Neural progenitor cell (in vitro differentiated cells): ENCODE results near the gene STRADA. TPM values are rescaled to one million over a fixed set of nuclear protein-coding genes. Genes with fewer than 3 reads are reported as not detected.

Experiments used
- DNase-seq: peaks from one replicate; pipeline ENCODE4 v3.0.0-alpha.2; 2016; ENCODE audit warnings: low spot score
- H2AFZ ChIP-seq: fragments of 200-600 bp; sonication (generic); replicated peaks from 2 replicates; pipeline ENCODE4 v1.6.1; 2016; ENCODE audit warnings: antibody characterized with exemption
- H3F3A ChIP-seq: fragments of 200-600 bp; sonication (generic); 2 replicates; pipeline ENCODE4 v1.6.1; 2016; ENCODE audit warnings: antibody characterized with exemption, low read depth
- H3K27ac ChIP-seq: fragments of 200-600 bp; sonication (generic); 2 replicates; pipeline ENCODE4 v1.5.1; 2016; ENCODE audit warnings: mild to moderate bottlenecking
- H3K27me3 ChIP-seq: fragments of 200-600 bp; sonication (generic); 2 replicates; pipeline ENCODE4 v1.6.1; 2016; ENCODE audit warnings: mild to moderate bottlenecking, moderate library complexity
- H3K36me3 ChIP-seq: fragments of 200-600 bp; sonication (generic); 2 replicates; pipeline ENCODE4 v1.5.1; 2016
- H3K4me1 ChIP-seq: fragments of 200-600 bp; sonication (generic); 2 replicates; pipeline ENCODE4 v1.6.1; 2016; ENCODE audit warnings: mixed run types
- H3K4me2 ChIP-seq: fragments of 200-600 bp; sonication (generic); 2 replicates; pipeline ENCODE4 v1.6.1; 2016
- H3K4me3 ChIP-seq: fragments of 200-600 bp; sonication (generic); 2 replicates; pipeline ENCODE4 v1.5.1; 2016
- H3K79me2 ChIP-seq: fragments of 200-600 bp; sonication (generic); 2 replicates; pipeline ENCODE4 v1.6.1; 2016; ENCODE audit warnings: low read depth
- H3K9ac ChIP-seq: fragments of 200-600 bp; sonication (generic); 2 replicates; pipeline ENCODE4 v1.6.1; 2016
- H3K9me3 ChIP-seq: fragments of 200-600 bp; sonication (generic); 2 replicates; pipeline ENCODE4 v1.5.1; 2016; ENCODE audit warnings: low read depth
- H4K20me1 ChIP-seq: fragments of 200-600 bp; sonication (generic); 2 replicates; pipeline ENCODE4 v1.6.1; 2016; ENCODE audit warnings: low read depth
- H3K27ac Mint-ChIP-seq: 3 replicates; pipeline ENCODE4 v1.8.0; 2021; ENCODE audit warnings: mixed read lengths
- H3K27me3 Mint-ChIP-seq: 2 replicates; pipeline ENCODE4 v1.8.0; 2022; ENCODE audit warnings: low read depth, mild to moderate bottlenecking, inconsistent platforms, moderate library complexity, mixed read lengths; ENCODE audit not compliant: insufficient read depth
- H3K36me3 Mint-ChIP-seq: 3 replicates; pipeline ENCODE4 v1.8.0; 2021; ENCODE audit warnings: mixed read lengths
- H3K4me1 Mint-ChIP-seq: 3 replicates; pipeline ENCODE4 v1.8.0; 2021; ENCODE audit warnings: mixed read lengths
- H3K4me3 Mint-ChIP-seq: 3 replicates; pipeline ENCODE4 v1.8.0; 2021; ENCODE audit warnings: mild to moderate bottlenecking, moderate library complexity, mixed read lengths
- H3K9me3 Mint-ChIP-seq: 3 replicates; pipeline ENCODE4 v1.8.0; 2020; ENCODE audit warnings: mixed read lengths
- EZH2 ChIP-seq: fragments of 200-600 bp; sonication (generic); IDR thresholded peaks from 2 replicates; pipeline ENCODE4 v1.6.1; 2017; ENCODE audit warnings: antibody characterized with exemption, mild to moderate bottlenecking, moderate library complexity
- EZH2phosphoT487 ChIP-seq: fragments of 200-600 bp; sonication (generic); IDR thresholded peaks from 2 replicates; pipeline ENCODE4 v1.6.1; 2017; ENCODE audit warnings: antibody characterized with exemption
- total RNA-seq: library from RNA; depleted of rRNA; stranded (reverse); fragments of >200 nt; gene quantifications from 2 replicates; pipeline ENCODE4 v1.2.3, GENCODE V29; 2015; ENCODE audit warnings: low replicate concordance
- TF ChIP-seq, protein P1 (sequence below): fragments of 200-600 bp; sonication (generic); IDR thresholded peaks from 2 replicates; pipeline ENCODE4 v1.5.1; 2017; ENCODE audit warnings: antibody characterized with exemption, mild to moderate bottlenecking

Gene STRADA
- total RNA-seq, 1 donor from 2014 or later = 69.6 TPM

GRCh38 chr17:63686138-63686685, 55.4 kb downstream of the STRADA start:
- H3K36me3 ChIP-seq = no peaks in the 10 kb centered on the region
- Mint-ChIP-seq H3K36me3 (peaks cover 15% of the 10 kb centered on the region), H3K27ac (no peak overlapping the region), H3K4me1 (peaks cover 3% of the 10 kb centered on the region), H3K9me3 (no peaks in the 10 kb centered on the region), H3K4me3 (no peak overlapping the region), H3K27me3 (peaks cover 6% of the 10 kb centered on the region)
- no peak overlapping the region for H3K27ac ChIP-seq
- no peak overlapping the region for H2AFZ ChIP-seq
- TF ChIP-seq EZH2phosphoT487 (no peak), EZH2 (no peak)
- TF ChIP-seq, protein P1, sequence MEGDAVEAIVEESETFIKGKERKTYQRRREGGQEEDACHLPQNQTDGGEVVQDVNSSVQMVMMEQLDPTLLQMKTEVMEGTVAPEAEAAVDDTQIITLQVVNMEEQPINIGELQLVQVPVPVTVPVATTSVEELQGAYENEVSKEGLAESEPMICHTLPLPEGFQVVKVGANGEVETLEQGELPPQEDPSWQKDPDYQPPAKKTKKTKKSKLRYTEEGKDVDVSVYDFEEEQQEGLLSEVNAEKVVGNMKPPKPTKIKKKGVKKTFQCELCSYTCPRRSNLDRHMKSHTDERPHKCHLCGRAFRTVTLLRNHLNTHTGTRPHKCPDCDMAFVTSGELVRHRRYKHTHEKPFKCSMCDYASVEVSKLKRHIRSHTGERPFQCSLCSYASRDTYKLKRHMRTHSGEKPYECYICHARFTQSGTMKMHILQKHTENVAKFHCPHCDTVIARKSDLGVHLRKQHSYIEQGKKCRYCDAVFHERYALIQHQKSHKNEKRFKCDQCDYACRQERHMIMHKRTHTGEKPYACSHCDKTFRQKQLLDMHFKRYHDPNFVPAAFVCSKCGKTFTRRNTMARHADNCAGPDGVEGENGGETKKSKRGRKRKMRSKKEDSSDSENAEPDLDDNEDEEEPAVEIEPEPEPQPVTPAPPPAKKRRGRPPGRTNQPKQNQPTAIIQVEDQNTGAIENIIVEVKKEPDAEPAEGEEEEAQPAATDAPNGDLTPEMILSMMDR = no peak
- H3K4me2 ChIP-seq = no peak overlapping the region
- H3K9ac ChIP-seq = no peak overlapping the region
- no peaks in the 10 kb centered on the region for H3K79me2 ChIP-seq
- H3F3A ChIP-seq = no peaks in the 10 kb centered on the region
- H3K27me3 ChIP-seq = no peaks in the 10 kb centered on the region
- H4K20me1 ChIP-seq = no peaks in the 10 kb centered on the region
- no peaks in the 10 kb centered on the region for H3K9me3 ChIP-seq
- H3K4me3 ChIP-seq = no peak overlapping the region
- no peak for DNase-seq
- H3K4me1 ChIP-seq = no peaks in the 10 kb centered on the region

- peaks cover 3% of the 10 kb centered on the region for H3K27me3 Mint-ChIP-seq
- H3K36me3 ChIP-seq = no peaks in the 10 kb centered on the region
These were observed 56.0 kb downstream of the STRADA start for GRCh38 chr17:63685578-63685977.

GRCh38 chr17:63685041-63685440, 56.6 kb downstream of the STRADA start:
- no peaks in the 10 kb centered on the region for H3F3A ChIP-seq
- no peak for TF ChIP-seq EZH2phosphoT487
- TF ChIP-seq, protein P1 = no peak
- TF ChIP-seq EZH2 = no peak
- no peak overlapping the region for H3K4me3 ChIP-seq
- no peak overlapping the region for H3K27ac ChIP-seq
- no peaks in the 10 kb centered on the region for H3K79me2 ChIP-seq
- H3K27me3 ChIP-seq = no peaks in the 10 kb centered on the region
- no peak overlapping the region for H3K27ac Mint-ChIP-seq
- H3K9me3 Mint-ChIP-seq = no peaks in the 10 kb centered on the region
- H3K4me1 ChIP-seq = no peaks in the 10 kb centered on the region
- H3K36me3 ChIP-seq = no peaks in the 10 kb centered on the region
- H3K36me3 Mint-ChIP-seq = peaks cover 13% of the 10 kb centered on the region
- peaks cover 3% of the 10 kb centered on the region for H3K27me3 Mint-ChIP-seq
- H3K9me3 ChIP-seq = no peaks in the 10 kb centered on the region
- no peak overlapping the region for H2AFZ ChIP-seq
- H3K4me3 Mint-ChIP-seq = no peak overlapping the region
- H3K4me2 ChIP-seq = no peak overlapping the region
- peaks cover 4% of the 10 kb centered on the region for H3K4me1 Mint-ChIP-seq
- no peak overlapping the region for H3K9ac ChIP-seq
- no peak for DNase-seq
- H4K20me1 ChIP-seq = no peaks in the 10 kb centered on the region

More at GRCh38 chr17:63685578-63685977, 56.0 kb downstream of the STRADA start:
- Histone ChIP-seq H3K79me2 (no peaks in the 10 kb centered on the region), H3K27me3 (no peaks in the 10 kb centered on the region), H4K20me1 (no peaks in the 10 kb centered on the region), H3K4me1 (no peaks in the 10 kb centered on the region), H3K27ac (no peak overlapping the region), H3K4me3 (no peak overlapping the region), H2AFZ (no peak overlapping the region), H3F3A (no peaks in the 10 kb centered on the region), H3K9me3 (no peaks in the 10 kb centered on the region), H3K4me2 (no peak overlapping the region), H3K9ac (no peak overlapping the region)
- Mint-ChIP-seq H3K4me3 (no peak overlapping the region), H3K9me3 (no peaks in the 10 kb centered on the region), H3K4me1 (peaks cover 4% of the 10 kb centered on the region), H3K36me3 (peaks cover 13% of the 10 kb centered on the region), H3K27ac (no peak overlapping the region)
- TF ChIP-seq EZH2phosphoT487 (no peak), EZH2 (no peak)
- TF ChIP-seq, protein P1 = no peak
- no peak for DNase-seq
